ENCODE data around the gene LURAP1L.

DNA sequence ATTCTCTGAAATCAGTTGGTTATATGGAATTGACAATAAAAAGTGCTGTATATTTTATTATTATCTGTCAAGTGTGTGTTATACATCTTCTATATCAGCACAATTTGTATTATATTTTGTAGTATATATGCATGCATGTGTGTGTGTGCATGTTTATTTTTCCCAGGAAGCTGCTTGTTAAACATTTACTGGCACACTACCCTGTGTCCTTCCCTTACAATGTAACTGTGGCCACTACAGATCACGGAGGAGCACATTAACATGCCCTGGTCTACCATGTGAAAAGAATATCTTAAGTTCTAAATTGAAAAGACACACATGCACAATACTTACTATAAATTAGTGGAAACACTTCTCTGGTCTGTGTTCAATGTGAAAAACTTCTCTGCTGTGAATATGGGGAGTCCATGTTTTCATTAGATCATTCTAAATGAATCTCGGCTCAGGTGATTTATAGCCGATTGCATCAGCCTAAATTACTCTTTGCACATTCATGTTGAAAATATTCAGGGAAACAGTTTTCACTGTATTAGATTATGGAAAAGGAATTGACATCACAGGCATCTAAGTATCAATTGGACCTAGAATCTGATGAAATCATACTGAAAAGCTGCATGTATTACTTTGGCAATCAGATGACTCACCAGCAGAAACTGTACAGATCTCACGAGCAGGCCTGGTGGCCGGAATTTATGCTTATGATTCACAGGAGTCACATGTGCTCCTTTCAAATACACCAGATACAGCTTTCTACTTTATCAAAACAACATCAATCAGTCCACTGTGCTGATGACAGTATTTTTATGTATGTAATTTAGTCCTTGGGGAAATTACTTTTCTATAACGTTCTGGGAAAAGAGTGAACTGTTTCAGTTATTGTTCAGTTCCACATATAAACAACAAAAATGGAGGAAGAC, 39.4 kb downstream of the LURAP1L start:
- TF ChIP-seq CTCF (IDR thresholded peaks at IDR 0.05) (peak; percentile 14 to 55 (median 38)), POLR2A (IDR thresholded peaks at IDR 0.05) (no peak)
